GM21528 (cell line): ENCODE measurements around the gene HPS4.

Experiments
- ATAC-seq: cut with Tn5 transposase; IDR thresholded peaks from one replicate; pipeline ENCODE4 v1.9.1; 2021; ENCODE audit warnings: mild to moderate bottlenecking, moderate library complexity; ENCODE audit not compliant: unreplicated experiment, low FRiP score

Gene HPS4

DNA sequence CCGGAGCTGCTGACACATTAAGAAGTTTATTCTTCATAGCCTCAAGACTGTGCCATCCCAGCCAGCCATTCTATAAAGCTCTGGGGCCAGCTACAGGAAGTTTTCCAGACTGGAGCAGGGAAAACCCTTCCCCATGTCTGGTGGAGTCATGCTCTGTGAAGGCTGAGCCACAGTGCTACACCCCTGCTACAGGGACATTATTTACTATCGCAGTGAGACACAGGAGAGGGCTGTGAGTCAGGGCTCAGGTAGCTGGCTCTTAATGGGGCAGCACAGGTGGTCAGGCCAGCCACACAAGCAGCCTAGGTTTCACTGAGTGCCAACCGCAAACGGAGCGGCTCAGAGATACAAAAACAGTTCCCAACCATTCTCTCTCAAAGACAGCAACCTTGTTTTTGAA, 12.1 kb downstream of the HPS4 start:
- no peak for ATAC-seq

DNA sequence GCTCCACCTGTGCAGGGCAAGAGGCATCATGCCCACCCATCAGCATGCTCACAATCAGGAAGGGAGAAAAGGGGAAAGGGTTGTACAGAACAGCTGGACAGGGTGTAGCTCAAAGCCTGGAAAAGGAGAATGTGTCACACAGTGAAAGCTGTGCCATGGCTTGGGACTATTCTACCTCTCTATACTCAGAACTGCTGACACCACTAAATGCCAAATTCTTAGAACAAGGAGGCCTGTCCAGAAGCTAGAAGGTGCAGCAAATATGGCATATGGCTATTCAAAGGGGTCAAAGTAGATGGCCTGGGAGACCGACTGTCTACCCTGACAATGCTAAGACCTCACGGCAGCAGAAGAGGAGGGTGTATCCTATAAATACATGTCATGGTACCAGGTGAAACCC, 12.8 kb downstream of the HPS4 start:
- ATAC-seq: no peak

DNA sequence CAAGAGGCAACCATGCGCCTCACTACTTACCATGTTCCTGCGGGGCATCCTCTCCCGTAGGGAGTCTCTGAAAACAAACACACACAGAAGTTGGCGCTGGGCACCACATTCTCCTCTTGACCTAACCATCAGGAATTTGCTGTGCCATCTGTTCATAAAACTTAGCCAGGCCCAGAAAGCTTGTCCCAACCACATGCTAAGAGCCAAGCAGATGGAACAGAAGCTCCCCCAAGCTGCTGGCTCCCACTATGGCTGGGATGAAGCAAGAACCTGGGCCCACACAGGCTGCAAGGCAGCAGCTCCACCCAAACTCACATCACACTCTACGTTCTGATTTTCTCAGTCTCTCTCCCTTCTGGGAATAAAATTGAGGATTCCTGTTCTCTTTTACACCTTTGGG, 17.4 kb downstream of the HPS4 start:
- no peak for ATAC-seq

DNA sequence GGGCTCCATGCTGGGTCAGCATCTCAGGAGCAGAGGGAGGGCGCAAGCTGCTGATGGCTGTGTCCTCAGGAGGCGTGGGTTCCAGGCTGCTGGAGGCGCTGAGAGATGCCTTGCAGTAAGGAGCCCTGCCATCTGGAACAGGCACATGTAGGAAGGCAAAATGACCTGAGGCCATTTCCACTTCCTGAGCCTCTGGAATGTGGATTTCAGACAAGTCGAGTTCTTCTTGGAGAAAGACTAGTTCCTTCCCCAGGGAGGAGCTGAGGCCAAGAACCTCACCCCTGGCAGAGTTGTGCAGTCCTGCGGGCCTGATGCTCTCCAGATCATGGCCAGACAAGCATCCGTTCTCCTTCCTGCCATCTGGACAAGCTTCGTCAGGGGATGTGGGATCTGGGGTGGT, 19.3 kb downstream of the HPS4 start:
- ATAC-seq: no peak

DNA sequence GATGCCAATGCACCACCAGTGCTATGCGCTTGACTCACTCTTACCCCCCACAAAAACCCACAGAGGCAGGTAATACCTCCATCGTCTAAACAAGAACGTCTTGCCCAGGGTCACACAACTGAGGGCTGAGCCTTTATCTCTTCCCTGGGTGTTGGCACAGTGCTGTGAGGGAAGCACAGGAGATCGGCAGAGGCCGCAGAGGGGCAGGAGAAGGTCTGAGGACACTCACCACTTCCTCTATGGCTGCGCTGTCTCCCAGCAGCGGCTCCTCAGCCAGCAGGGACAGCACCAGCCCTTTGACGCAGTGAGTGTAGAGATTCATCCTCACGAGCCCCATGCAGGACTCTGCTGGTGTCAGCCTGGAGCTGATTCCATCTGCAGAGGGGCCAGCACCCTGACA, 19.9 kb downstream of the HPS4 start:
- ATAC-seq: no peak

DNA sequence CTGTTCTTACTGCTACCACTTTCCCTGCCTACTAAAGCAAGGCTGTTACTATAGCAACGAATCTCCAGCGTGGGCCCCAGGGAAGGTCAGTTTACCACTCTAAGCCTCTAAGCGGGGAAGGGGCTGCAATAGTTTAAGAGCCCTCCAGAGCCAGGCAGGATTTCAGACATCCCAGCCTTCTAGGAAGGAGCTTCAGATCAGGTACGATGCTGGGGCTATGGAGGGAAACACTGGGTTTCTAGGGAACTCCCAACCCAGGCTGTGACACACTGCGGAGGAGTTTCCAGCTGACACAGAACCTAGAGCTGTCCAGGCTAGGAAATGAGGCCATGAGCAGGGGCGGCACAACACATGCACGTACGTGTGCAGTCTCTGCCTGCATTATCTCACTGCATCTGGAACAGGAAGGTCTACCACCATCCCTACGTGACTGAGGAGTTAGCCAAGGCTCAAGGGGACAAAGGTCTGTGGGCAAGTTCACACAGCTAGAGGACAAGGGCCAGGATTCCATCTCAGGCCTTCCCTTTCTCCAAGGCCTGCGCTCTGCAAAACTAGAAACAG, 20.4 kb downstream of the HPS4 start:
- ATAC-seq: no peak

DNA sequence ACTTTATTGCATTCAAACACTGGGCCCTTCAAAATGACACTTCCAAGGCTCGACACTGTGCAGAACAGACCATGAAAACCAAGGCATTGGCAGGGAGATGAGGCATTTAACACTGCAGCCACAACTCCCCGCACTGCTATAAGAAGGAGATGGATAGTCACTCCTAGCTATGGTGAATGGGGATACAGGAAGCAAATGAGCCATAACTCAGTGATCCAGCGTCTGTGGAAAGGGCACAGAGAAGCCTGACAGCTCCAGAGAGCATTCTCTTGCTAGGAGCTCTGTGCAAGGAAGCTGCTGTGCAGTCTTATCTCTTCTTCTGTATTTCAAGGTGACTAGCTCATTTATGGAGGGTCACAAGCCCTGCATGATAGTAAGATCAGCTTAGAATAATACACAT, 20.9 kb downstream of the HPS4 start:
- ATAC-seq: no peak

DNA sequence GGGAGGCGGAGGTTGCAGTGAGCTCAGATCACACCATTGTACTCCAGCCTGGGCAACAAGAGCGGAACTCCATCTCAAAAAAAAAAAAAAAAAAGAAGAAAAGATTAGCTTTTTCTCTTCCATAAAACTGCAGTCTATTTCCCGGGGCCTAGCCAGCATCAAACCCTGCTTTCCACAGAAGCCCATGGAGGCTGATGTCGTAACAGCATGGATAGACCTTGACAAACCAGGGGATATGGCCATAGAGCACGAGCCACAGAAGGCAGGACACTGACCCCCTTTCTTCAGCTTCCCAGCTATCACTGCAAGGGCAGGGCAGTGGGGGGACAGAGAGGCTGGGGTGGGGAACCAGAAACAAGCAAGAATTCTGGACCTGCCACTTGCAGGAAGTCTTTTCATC, 21.5 kb downstream of the HPS4 start:
- ATAC-seq: no peak

DNA sequence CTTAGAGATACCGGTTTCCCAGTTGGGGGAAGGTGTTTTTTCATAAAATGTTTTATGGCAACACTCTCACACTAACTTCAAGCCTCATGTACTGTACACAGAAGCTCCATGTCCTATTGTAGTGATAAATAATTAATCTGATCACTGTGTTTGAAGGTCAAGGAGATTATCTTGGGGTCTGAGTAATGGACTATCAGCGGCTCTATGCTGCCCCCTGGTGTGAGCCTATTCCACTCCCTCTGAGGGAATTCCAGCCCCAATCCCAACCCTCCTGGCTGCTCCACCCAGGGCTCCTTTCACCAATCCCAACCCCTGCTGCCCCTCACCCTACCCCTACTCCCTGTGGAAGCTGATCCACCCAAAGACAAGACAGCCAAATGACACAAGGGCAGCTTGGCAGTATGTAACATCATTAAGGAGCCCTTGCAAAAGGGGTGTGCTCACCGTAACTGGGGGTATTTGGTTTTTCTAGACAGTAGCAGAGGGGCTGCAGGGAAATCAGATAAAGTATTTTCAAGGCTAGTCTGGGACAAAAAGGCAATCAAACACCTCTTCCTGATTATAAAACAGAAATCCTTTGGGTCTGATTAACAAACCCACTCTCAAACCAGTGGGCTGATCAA, 22.3 kb downstream of the HPS4 start:
- no peak for ATAC-seq

DNA sequence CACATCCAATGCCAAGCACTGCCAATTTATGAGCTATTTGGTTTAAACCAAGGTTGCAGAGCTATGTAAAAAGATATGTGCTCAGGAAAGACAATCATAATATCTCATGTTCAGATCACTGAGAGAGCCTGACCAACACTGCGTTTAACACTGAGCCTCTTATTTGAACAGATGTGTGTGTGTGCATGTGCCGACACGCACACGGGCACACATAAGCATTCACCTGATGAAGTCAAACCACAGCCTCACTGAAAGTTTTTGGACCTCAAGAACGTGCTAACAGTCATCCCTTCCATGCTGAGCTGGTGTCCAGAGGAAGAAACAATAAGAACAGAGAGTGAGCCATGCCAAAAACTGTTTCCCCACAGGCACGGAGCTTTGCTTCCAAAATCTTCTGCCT, 23.4 kb downstream of the HPS4 start:
- ATAC-seq: no peak

DNA sequence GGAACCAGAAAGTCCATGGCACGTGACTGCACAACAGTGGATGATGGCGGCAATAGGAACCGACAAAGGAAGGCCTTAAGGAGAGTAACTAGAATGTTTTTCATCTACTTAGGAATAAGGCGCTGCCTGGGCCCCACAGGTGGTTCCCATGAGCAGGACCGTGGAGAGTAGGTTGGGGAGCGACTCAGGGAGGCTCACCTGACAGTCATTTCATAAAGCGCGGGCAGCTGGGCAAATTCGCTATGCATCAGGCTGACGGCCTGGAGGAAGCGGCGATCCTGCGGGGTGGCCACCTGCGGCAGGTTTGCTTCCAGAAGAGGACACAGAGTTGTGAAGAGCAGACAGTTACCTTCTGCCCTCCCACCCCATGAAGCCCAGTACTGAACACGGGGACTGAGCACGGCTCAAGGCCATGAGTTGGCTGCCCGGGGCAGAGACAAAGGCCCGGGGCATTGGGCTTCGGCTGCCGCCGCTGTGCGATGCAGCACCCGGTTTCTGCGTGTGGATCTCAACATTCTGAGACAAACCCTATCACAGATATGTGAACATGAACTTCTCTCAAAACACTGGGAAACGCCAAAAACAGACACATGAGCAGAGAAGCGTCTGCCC, 25.8 kb downstream of the HPS4 start:
- ATAC-seq: no peak

DNA sequence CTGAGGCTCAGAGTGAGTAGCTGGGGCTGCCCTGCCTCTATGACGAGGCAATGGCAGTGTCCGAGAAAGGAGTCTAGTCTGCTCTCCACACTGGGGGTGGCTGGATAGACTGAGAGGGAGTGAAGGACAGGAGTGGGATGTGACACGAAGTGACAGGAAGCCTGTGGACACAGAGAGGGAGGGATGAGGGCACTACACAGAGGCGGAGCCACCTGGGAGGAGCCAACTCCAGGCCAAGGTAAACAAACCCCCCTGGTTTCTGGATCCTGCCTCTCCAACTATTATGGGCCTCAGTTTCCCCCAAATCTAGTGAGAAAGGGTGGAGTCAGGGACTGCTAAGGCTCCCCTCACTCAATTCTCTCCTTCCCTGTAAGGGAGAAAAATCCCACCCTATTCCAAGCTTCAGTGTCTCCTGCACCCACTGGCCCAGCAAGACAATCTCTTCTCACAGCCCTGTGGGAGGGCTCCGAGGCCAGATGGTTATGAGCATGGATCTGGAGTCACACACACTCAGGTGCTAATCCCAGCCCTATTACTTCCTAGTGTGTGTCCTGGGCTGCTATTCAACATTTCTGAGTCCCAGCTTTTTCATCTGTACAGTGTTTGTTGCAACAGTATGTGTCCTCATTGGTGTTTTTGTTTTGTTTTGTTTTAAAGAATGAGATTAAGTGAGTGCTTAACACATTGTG, 29.6 kb downstream of the HPS4 start:
- no peak for ATAC-seq

DNA sequence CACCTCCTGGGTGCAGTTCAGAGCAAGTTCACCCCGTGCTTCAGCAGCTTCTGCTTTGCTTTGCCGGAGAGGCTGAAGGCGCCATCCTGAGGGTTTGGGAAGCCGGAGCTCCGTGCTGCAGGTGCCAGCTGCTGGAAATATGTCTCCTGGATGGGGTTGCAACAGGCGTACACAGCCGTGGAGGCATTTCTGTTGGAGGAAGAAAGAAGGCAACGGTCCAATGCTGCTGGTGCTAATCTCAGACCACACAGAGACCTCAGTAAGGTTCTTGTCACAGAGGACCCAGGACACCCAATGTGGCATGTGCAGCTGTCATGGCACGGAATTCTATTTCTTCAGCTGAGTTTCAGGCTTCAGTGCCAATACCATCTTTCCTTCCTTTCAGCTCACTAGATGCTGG, 30.4 kb downstream of the HPS4 start:
- ATAC-seq: no peak

DNA sequence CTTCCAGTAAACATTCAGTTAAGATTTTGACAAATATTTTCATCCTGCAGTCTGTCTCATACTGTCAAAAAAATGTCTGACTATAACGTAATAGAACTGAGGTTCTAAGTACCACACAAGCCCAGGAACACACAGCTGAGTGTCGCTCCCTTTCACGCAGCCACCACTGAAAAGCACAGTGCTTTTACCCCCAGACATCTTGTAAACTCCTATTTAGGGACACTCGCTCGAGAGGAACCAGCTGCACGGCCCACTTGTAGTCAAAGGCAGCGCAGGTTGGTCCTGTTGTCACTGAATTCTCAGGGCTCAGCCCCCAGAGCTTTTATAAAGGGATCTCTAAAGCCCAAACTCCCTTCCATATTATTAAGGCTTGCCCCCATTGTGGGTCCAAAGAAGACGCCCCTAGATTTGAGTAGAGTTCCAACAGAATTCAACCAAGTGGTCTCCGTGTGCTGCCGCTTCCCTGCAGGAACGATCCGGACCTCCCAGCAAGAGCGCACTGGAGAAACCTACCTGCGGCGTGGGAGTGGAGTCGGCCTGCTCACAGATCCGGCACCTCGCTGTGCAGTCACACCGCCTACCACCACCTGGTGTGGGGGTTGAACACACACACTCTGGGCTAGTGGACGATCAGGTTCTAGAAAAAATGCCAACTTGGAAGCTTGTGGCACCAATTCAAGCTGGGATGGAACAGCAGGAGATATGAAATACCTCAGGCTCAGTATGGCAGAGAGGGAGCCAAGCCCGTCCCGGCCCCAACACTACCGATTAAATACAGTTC, 31.2 kb downstream of the HPS4 start:
- ATAC-seq: no peak

DNA sequence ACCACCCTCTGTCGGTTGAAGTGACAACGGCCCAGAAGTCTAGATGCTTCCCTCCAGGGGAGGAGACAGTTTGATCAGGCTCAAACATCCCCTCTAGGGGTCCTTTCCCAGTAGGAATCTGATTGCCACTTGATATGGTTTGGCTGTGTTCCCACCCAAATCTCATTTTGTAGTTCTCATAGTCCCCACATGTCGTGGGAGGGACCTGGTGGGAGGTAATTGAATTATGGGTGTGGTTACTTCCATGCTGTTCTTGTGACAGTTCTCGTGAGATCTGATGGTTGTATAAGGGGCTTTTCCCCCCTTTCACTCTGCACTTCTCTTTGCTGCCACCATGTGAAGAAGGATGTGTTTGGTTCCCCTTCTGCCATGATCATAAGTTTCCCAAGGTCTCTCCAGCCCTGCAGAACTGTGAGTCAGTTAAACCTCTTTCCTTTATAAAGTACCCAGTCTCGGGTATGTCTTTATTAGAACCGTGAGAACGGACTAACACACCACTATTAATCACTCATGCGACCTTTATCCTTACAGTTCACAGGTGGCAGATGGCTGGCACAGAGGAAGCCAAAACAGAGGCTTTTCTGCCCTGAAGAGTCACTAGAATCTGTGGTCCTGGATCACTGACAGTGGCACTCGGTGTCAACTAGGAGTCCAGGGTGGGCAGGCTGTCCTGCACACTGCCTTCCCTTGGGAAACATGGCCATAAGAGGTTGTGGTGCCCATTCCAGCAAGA, 33.0 kb downstream of the HPS4 start:
- ATAC-seq: no peak

DNA sequence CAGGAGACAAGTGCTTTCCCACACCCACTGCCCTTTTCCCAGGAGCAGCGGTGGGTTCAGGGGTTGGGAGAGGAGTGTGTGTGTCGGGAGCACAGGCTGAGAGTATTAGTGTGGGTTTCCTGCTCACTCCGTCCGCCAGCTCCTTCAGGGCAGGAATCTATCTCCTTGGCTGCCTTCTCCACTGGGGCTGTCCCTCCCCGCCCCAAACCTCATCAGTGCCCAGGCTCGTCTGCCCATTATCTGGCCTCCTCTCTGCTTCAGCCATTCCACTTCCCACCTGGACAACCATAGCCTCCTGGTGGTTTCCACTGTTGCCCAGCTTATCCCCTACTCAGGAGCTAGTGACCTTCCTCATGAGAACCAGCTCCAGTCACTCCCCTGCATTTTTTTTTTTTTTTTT, 34.6 kb downstream of the HPS4 start:
- no peak for ATAC-seq

DNA sequence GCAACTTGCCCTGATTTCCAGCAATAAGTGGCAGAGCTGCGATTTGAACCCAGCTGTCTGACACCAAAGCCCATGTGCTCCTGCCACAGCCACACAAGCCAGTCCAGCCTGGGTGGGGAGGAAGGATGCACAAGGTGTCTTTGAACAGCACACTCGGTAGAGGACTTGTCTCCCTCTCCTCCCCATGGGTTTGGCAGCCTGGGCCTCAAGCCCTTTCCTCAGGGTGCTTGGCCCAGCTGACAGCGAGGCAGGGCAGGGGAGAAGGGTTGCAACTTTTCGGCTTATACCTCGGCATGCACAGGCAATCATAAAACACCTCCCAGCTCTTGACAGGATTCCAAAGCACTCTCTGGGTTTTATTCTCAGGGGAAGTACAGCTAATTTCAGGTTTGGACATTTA, 35.2 kb downstream of the HPS4 start:
- ATAC-seq: no peak

DNA sequence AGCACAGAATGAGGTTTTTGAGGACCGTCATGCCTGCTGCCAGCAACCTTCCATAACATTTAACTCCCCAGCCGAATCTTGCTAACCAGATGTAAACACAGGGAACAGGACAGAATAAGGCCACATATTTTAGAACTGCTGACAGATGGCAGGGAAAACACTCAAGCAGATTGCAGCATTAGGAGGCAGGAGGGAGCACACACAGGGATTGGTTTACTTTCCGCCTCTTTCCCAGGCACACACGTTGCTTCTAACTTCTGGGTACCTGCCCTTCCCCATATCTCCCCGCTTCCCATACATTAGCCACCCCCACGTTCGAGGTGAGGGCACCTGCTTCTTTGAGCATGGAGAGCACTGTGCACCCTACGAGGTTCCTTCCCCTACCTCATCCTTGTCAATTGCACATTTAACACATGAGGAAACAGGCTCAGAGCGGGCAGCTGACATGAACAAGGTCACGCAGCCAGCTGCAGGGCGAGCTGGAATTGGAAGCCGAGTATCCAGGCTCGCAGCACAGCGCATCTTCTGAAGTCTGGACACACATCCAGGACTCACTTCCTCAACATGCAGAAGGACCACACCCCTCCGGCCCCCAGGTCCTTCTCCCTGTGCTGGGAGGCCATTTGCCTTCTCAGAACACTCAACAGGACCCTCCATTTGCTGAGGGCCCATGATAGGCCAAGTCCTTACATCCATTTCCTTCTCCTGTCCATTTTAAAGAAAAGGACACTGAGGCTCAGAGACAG, 35.8 kb downstream of the HPS4 start:
- no peak for ATAC-seq

DNA sequence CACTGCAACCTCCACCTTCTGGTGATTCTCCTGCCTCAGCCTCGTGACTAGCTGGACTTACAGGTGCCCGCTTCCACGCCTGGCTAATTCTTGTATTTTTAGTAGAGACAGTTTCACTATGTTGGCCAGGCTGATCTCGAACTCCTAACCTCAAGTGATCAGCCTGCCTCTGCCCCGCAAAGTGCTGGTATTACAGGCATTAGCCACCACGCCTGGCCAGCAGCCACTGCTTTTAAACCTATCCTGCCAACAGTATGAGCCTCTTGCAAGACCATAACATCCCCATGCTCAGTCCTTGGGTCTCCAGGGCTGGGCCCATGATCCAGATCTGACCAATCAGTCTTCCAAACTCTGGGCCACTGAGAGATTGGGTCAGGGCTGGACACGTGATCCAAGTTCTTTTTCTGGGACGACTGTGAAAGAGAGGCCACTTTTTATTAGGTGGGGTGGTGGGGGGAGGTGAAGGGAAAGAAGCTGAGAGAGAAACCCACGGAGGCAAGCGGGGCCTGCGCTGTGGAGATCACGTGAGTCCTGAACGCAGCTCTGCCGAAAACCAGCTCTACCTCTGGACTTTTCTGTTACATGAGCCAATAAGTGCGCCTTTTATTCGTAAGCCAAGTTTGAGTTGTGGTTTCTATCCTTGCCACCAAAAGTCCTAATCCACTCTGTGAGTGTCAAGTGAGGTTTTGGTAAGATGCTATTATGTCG, 36.6 kb downstream of the HPS4 start:
- ATAC-seq: no peak
